H1 (cell line): ENCODE measurements around the gene OR5B21. TPM values are rescaled to one million over a fixed set of nuclear protein-coding genes. Genes with fewer than 3 reads are reported as not detected.

Source experiments
- ATF3 ChIP-seq: IDR thresholded peaks from 2 replicates; pipeline ENCODE4 v1.6.1; 2011; ENCODE audit warnings: low read depth, mild to moderate bottlenecking, low read length; ENCODE audit not compliant: insufficient read depth
- BACH1 ChIP-seq: IDR thresholded peaks from 2 replicates; pipeline ENCODE4 v1.6.1; 2012; ENCODE audit warnings: low read length, improper control_type of control experiment
- E2F6 ChIP-seq: IDR thresholded peaks from 2 replicates; pipeline ENCODE4 v1.6.1; 2012; ENCODE audit warnings: inconsistent platforms
- POLR2AphosphoS5 ChIP-seq: IDR thresholded peaks from 2 replicates; pipeline ENCODE4 v1.6.1; 2011; ENCODE audit warnings: low read depth, low read length
- RFX5 ChIP-seq: IDR thresholded peaks from 2 replicates; pipeline ENCODE4 v1.6.1; 2011; ENCODE audit warnings: low read depth, low read length, improper control_type of control experiment, borderline replicate concordance
- SP4 ChIP-seq: IDR thresholded peaks from 2 replicates; pipeline ENCODE4 v1.6.1; 2012; ENCODE audit warnings: low read length, inconsistent platforms
- TAF1 ChIP-seq: IDR thresholded peaks from 2 replicates; pipeline ENCODE4 v1.6.1; 2011; ENCODE audit warnings: mild to moderate bottlenecking, low read depth, low read length
- polyA plus RNA-seq, 7 experiments: library from polyadenylated mRNA; depleted of rRNA in 3 of 7; stranded (reverse) in 5 of 7; unstranded in 2 of 7; fragments of >200 nt in 5 of 7; fragments of 200-250 nt in 2 of 7; gene quantifications; 1 replicate in 5 of 7; 2 replicates in 1 of 7; 4 replicates in 1 of 7; pipeline versions ENCODE4 v1.2.1 to v1.2.3, GENCODE V29; 2011 to 2013; ENCODE audit warnings: missing spikeins in 2 of 7, mixed read lengths in 2 of 7
- total RNA-seq: library from RNA; stranded (reverse); fragmentation: NEBNext Ultra II Directional; extraction: Animal tissue kit (Norgen Biotek cat#: 25700); gene quantifications from 2 replicates; pipeline ENCODE4 v1.2.1, GENCODE V29; 2021
- TF ChIP-seq, protein P1 (sequence below): fragments of 300-600 bp; sonication (generic); IDR thresholded peaks from 2 replicates; pipeline ENCODE4 v1.7.1; 2012; ENCODE audit warnings: low read length, moderate library complexity, mild to moderate bottlenecking, inconsistent platforms; ENCODE audit not compliant: insufficient replicate concordance

OR5B21 gene
- total and polyA plus RNA-seq, 2 of the 8 experiments (the other 6 are each of a cell fraction or from before 2014, with no cell fraction given) = not detected

GRCh38 chr11:58485961-58486360 is 21.9 kb downstream of the OR5B21 start (continued):
- TF ChIP-seq, protein P1, sequence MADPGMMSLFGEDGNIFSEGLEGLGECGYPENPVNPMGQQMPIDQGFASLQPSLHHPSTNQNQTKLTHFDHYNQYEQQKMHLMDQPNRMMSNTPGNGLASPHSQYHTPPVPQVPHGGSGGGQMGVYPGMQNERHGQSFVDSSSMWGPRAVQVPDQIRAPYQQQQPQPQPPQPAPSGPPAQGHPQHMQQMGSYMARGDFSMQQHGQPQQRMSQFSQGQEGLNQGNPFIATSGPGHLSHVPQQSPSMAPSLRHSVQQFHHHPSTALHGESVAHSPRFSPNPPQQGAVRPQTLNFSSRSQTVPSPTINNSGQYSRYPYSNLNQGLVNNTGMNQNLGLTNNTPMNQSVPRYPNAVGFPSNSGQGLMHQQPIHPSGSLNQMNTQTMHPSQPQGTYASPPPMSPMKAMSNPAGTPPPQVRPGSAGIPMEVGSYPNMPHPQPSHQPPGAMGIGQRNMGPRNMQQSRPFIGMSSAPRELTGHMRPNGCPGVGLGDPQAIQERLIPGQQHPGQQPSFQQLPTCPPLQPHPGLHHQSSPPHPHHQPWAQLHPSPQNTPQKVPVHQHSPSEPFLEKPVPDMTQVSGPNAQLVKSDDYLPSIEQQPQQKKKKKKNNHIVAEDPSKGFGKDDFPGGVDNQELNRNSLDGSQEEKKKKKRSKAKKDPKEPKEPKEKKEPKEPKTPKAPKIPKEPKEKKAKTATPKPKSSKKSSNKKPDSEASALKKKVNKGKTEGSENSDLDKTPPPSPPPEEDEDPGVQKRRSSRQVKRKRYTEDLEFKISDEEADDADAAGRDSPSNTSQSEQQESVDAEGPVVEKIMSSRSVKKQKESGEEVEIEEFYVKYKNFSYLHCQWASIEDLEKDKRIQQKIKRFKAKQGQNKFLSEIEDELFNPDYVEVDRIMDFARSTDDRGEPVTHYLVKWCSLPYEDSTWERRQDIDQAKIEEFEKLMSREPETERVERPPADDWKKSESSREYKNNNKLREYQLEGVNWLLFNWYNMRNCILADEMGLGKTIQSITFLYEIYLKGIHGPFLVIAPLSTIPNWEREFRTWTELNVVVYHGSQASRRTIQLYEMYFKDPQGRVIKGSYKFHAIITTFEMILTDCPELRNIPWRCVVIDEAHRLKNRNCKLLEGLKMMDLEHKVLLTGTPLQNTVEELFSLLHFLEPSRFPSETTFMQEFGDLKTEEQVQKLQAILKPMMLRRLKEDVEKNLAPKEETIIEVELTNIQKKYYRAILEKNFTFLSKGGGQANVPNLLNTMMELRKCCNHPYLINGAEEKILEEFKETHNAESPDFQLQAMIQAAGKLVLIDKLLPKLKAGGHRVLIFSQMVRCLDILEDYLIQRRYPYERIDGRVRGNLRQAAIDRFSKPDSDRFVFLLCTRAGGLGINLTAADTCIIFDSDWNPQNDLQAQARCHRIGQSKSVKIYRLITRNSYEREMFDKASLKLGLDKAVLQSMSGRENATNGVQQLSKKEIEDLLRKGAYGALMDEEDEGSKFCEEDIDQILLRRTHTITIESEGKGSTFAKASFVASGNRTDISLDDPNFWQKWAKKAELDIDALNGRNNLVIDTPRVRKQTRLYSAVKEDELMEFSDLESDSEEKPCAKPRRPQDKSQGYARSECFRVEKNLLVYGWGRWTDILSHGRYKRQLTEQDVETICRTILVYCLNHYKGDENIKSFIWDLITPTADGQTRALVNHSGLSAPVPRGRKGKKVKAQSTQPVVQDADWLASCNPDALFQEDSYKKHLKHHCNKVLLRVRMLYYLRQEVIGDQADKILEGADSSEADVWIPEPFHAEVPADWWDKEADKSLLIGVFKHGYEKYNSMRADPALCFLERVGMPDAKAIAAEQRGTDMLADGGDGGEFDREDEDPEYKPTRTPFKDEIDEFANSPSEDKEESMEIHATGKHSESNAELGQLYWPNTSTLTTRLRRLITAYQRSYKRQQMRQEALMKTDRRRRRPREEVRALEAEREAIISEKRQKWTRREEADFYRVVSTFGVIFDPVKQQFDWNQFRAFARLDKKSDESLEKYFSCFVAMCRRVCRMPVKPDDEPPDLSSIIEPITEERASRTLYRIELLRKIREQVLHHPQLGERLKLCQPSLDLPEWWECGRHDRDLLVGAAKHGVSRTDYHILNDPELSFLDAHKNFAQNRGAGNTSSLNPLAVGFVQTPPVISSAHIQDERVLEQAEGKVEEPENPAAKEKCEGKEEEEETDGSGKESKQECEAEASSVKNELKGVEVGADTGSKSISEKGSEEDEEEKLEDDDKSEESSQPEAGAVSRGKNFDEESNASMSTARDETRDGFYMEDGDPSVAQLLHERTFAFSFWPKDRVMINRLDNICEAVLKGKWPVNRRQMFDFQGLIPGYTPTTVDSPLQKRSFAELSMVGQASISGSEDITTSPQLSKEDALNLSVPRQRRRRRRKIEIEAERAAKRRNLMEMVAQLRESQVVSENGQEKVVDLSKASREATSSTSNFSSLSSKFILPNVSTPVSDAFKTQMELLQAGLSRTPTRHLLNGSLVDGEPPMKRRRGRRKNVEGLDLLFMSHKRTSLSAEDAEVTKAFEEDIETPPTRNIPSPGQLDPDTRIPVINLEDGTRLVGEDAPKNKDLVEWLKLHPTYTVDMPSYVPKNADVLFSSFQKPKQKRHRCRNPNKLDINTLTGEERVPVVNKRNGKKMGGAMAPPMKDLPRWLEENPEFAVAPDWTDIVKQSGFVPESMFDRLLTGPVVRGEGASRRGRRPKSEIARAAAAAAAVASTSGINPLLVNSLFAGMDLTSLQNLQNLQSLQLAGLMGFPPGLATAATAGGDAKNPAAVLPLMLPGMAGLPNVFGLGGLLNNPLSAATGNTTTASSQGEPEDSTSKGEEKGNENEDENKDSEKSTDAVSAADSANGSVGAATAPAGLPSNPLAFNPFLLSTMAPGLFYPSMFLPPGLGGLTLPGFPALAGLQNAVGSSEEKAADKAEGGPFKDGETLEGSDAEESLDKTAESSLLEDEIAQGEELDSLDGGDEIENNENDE = no peak
- TF ChIP-seq RFX5 = no peak
- no peak for TF ChIP-seq E2F6
- TF ChIP-seq POLR2AphosphoS5 = no peak
- no peak for TF ChIP-seq TAF1
- no peak for TF ChIP-seq SP4
- no peak for TF ChIP-seq ATF3
- no peak for TF ChIP-seq BACH1
